ENCODE measurements around the gene GIMAP2.

The GIMAP2 gene

GRCh38 chr7:150717814-150718420 lies 32.4 kb downstream of the GIMAP2 start:
- H3K4me1 ChIP-seq (ENCODE audit: insufficient read depth, low read length), result peaks cover 62% of the 10 kb centered on the region
- no peaks in the 10 kb centered on the region for H4K20me1 ChIP-seq (ENCODE audit: insufficient read depth, low read length)
- no peak for TF ChIP-seq EZH2 (IDR thresholded peaks at IDR 0.05; ENCODE audit: borderline replicate concordance, low read depth, low read length, severe bottlenecking)
- TF ChIP-seq, protein P1, sequence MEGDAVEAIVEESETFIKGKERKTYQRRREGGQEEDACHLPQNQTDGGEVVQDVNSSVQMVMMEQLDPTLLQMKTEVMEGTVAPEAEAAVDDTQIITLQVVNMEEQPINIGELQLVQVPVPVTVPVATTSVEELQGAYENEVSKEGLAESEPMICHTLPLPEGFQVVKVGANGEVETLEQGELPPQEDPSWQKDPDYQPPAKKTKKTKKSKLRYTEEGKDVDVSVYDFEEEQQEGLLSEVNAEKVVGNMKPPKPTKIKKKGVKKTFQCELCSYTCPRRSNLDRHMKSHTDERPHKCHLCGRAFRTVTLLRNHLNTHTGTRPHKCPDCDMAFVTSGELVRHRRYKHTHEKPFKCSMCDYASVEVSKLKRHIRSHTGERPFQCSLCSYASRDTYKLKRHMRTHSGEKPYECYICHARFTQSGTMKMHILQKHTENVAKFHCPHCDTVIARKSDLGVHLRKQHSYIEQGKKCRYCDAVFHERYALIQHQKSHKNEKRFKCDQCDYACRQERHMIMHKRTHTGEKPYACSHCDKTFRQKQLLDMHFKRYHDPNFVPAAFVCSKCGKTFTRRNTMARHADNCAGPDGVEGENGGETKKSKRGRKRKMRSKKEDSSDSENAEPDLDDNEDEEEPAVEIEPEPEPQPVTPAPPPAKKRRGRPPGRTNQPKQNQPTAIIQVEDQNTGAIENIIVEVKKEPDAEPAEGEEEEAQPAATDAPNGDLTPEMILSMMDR (IDR thresholded peaks at IDR 0.05; ENCODE audit: borderline replicate concordance, extremely low read depth, low read length, poor library complexity, severe bottlenecking), result no peak
- peak overlapping the region; percentile 67; the same call in 1 of the 2 replicates for H3K9ac ChIP-seq (ENCODE audit: low read depth, low read length)
- peaks cover 32% of the 10 kb centered on the region for H3K79me2 ChIP-seq (ENCODE audit: insufficient read depth, low read length)
- no peak overlapping the region for H2AFZ ChIP-seq (ENCODE audit: low read depth, low read length)
- peaks cover 2% of the 10 kb centered on the region for H3K9me3 ChIP-seq (ENCODE audit: insufficient read depth, low read length, severe bottlenecking)
- no peaks in the 10 kb centered on the region for H3K27me3 ChIP-seq (ENCODE audit: insufficient read depth, low read length, poor library complexity)
- peak overlapping the region in 1 of 2 experiments; percentile 78; a peak in 2 of 4 replicates for H3K4me3 ChIP-seq (ENCODE audit: low read depth in 1 of 2, low read length in 2 of 2)
- peaks cover 39% of the 10 kb centered on the region for H3K36me3 ChIP-seq (ENCODE audit: insufficient read depth, low read length)
- peak overlapping the region; percentile 58 for H3K27ac ChIP-seq (ENCODE audit: low read length)
- ATAC-seq (ENCODE audit: insufficient read depth, low read depth), result no peak
- DNase-seq, result no peak
- H3K4me2 ChIP-seq (ENCODE audit: insufficient read depth, low read length), result peak overlapping the region; percentile 81

DNA sequence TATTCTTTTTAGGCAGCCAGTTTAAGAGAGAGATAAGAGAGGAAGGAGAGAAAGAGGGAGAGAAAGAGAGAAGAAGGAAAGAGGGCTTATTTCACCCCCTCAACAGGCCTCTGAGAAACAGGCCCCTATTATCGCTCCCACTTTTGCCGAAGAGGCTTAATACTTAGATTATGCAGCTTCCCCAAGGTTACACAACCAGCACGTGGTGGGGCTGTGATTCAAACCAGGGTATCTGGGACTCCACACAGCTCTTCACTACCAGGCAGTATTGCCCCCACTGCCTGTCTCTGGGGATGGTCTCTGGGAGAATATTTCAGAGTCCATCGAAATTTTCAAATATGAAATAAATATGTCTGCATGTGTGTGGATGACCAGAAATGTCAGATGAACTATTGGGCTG lies 33.9 kb downstream of the GIMAP2 start:
- Histone ChIP-seq H4K20me1 (ENCODE audit: insufficient read depth, low read length) (no peaks in the 10 kb centered on the region), H3K4me3 (ENCODE audit: low read depth in 1 of 2, low read length in 2 of 2) (no peak overlapping the region), H2AFZ (ENCODE audit: low read depth, low read length) (no peak overlapping the region), H3K9me3 (ENCODE audit: insufficient read depth, low read length, severe bottlenecking) (no peaks in the 10 kb centered on the region), H3K27ac (ENCODE audit: low read length) (peak overlapping the region; percentile 41; the same call in 1 of the 2 replicates), H3K27me3 (ENCODE audit: insufficient read depth, low read length, poor library complexity) (no peaks in the 10 kb centered on the region), H3K36me3 (ENCODE audit: insufficient read depth, low read length) (peaks cover 39% of the 10 kb centered on the region), H3K9ac (ENCODE audit: low read depth, low read length) (no peak overlapping the region), H3K4me2 (ENCODE audit: insufficient read depth, low read length) (0 out of 2 replicates have a peak overlapping the region, but pooled peaks have one; percentile 81), H3K4me1 (ENCODE audit: insufficient read depth, low read length) (peaks cover 62% of the 10 kb centered on the region), H3K79me2 (ENCODE audit: insufficient read depth, low read length) (peaks cover 32% of the 10 kb centered on the region)
- TF ChIP-seq, protein P1 (IDR thresholded peaks at IDR 0.05; ENCODE audit: borderline replicate concordance, extremely low read depth, low read length, poor library complexity, severe bottlenecking), result no peak
- TF ChIP-seq EZH2 (IDR thresholded peaks at IDR 0.05; ENCODE audit: borderline replicate concordance, low read depth, low read length, severe bottlenecking), result no peak
- DNase-seq (no peak), ATAC-seq (ENCODE audit: insufficient read depth, low read depth) (no peak)

DNA sequence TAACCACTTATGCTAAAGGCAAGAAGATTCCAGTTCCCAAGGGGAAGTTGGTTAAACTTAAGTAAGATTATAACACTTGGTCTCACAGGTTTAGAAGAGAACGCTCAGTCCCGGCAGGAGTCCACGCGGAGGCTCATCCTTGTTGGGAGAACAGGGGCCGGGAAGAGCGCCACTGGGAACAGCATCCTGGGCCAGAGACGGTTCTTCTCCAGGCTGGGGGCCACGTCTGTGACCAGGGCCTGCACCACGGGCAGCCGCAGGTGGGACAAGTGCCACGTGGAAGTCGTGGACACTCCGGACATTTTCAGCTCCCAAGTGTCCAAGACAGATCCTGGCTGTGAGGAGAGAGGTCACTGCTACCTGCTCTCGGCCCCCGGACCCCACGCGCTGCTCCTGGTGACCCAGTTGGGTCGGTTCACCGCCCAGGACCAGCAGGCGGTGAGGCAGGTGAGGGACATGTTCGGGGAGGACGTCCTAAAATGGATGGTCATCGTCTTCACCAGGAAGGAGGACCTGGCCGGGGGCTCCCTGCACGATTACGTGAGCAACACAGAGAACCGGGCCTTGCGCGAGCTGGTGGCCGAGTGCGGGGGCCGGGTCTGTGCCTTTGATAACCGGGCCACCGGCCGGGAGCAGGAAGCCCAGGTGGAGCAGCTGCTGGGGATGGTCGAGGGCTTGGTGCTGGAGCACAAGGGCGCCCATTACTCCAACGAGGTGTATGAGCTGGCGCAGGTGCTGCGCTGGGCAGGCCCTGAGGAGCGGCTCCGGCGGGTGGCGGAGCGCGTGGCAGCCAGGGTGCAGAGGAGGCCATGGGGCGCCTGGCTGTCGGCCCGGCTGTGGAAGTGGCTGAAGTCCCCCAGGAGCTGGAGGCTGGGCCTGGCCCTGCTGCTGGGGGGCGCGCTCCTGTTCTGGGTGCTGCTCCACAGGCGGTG lies 34.7 kb downstream of the GIMAP2 start:
- H3K4me2 ChIP-seq (ENCODE audit: insufficient read depth, low read length), result peak overlapping the region; percentile 10; the same call in 1 of the 2 replicates
- TF ChIP-seq, protein P1 (IDR thresholded peaks at IDR 0.05; ENCODE audit: borderline replicate concordance, extremely low read depth, low read length, poor library complexity, severe bottlenecking), result no peak
- TF ChIP-seq EZH2 (IDR thresholded peaks at IDR 0.05; ENCODE audit: borderline replicate concordance, low read depth, low read length, severe bottlenecking), result no peak

More for the DNA sequence above, 34.7 kb downstream of the GIMAP2 start:
- DNase-seq, result no peak
- Histone ChIP-seq H3K4me1 (ENCODE audit: insufficient read depth, low read length) (peaks cover 58% of the 10 kb centered on the region), H3K9me3 (ENCODE audit: insufficient read depth, low read length, severe bottlenecking) (no peaks in the 10 kb centered on the region), H3K9ac (ENCODE audit: low read depth, low read length) (no peak overlapping the region), H3K27me3 (ENCODE audit: insufficient read depth, low read length, poor library complexity) (no peaks in the 10 kb centered on the region), H4K20me1 (ENCODE audit: insufficient read depth, low read length) (no peaks in the 10 kb centered on the region), H3K79me2 (ENCODE audit: insufficient read depth, low read length) (peaks cover 32% of the 10 kb centered on the region), H3K4me3 (ENCODE audit: low read depth in 1 of 2, low read length in 2 of 2) (no peak overlapping the region), H3K27ac (ENCODE audit: low read length) (no peak overlapping the region), H2AFZ (ENCODE audit: low read depth, low read length) (no peak overlapping the region), H3K36me3 (ENCODE audit: insufficient read depth, low read length) (peaks cover 39% of the 10 kb centered on the region)
- ATAC-seq (ENCODE audit: insufficient read depth, low read depth), result no peak
